GM12878 (cell line): ENCODE measurements around the gene USP12. TPM values are rescaled to one million over a fixed set of nuclear protein-coding genes. Genes with fewer than 3 reads are reported as not detected.

Source experiments
- ATAC-seq: fragments of 200-7000 bp; cut with Tn5 transposase; 3 replicates; pipeline ENCODE4 v1.9.1; 2020; ENCODE audit warnings: mild to moderate bottlenecking, moderate library complexity
- BruUV-seq: library from RNA; stranded (reverse); fragments of 400-500 nt; replicated peaks from 2 replicates; lab custom pipeline; 2021; lab: Mats Ljungman, UMichigan
- CTCF ChIA-PET: fragments of 300-600 bp; sonication (Branson Sonifier 250); formaldehyde crosslinking; extraction: SDS; loops from one replicate; lab custom pipeline; 2021; ENCODE audit warnings: inconsistent platforms; lab: Yijun Ruan, JAX
- POLR2A ChIA-PET: fragments of 350-600 bp; formaldehyde crosslinking; extraction: SDS; loops from one replicate; lab custom pipeline; 2021; ENCODE audit warnings: inconsistent platforms; lab: Charles Lee
- RAD21 ChIA-PET: fragments of 300-600 bp; sonication (Branson Sonifier 250); formaldehyde crosslinking; loops from one replicate; lab custom pipeline; 2023; ENCODE audit warnings: antibody characterized with exemption; ENCODE audit not compliant: unreplicated experiment; lab: Charles Lee
- SMC1A ChIA-PET: fragments of 300-600 bp; sonication (Branson Sonifier 250); formaldehyde crosslinking; loops from one replicate; lab custom pipeline; 2023; ENCODE audit not compliant: unreplicated experiment, uncharacterized antibody; lab: Charles Lee
- DNase-seq: peaks from one replicate; pipeline ENCODE4 v3.0.0-alpha.2; 2011; ENCODE audit warnings: low read depth, low spot score
- FAIRE-seq: peaks from 3 replicates; lab custom pipeline; 2011; peaks lifted over from hg19 to GRCh38; lab: Jason Lieb, UNC
- H2AFZ ChIP-seq: 2 replicates; pipeline ENCODE4 v1.6.0; 2011; ENCODE audit warnings: low read depth, low read length, control low read depth; ENCODE audit not compliant: control insufficient read depth
- H3K27ac ChIP-seq: 2 replicates; pipeline ENCODE4 v1.5.1; 2011; ENCODE audit warnings: control low read depth; ENCODE audit not compliant: control insufficient read depth, insufficient read depth
- H3K27me3 ChIP-seq, 2 experiments: replicated peaks in 1 of 2; 2 replicates each; pipeline versions ENCODE4 v1.6.0 to v1.6.1; 2011; ENCODE audit warnings: low read length in 1 of 2; ENCODE audit not compliant: control insufficient read depth in 2 of 2, insufficient read depth in 2 of 2
- H3K36me3 ChIP-seq, 2 experiments: 2 replicates each; pipeline ENCODE4 v1.5.1; 2011; ENCODE audit warnings: low read length in 1 of 2; ENCODE audit not compliant: control insufficient read depth in 2 of 2, insufficient read depth in 2 of 2
- H3K4me1 ChIP-seq: 2 replicates; pipeline ENCODE4 v1.6.1; 2011; ENCODE audit warnings: mild to moderate bottlenecking, low read length, moderate library complexity, mixed read lengths; ENCODE audit not compliant: control insufficient read depth, insufficient read depth
- H3K4me2 ChIP-seq: 2 replicates; pipeline ENCODE4 v1.6.0; 2011; ENCODE audit warnings: control low read depth; ENCODE audit not compliant: control insufficient read depth, insufficient read depth
- H3K4me3 ChIP-seq: fragments of 200-600 bp; sonication (generic); 2 replicates; pipeline ENCODE4 v1.5.1; 2016
- H3K79me2 ChIP-seq: 2 replicates; pipeline ENCODE4 v1.6.0; 2011; ENCODE audit warnings: low read length; ENCODE audit not compliant: control insufficient read depth, insufficient read depth
- H3K9ac ChIP-seq: 2 replicates; pipeline ENCODE4 v1.8.0; 2011; ENCODE audit warnings: low read length, control low read depth, mixed read lengths; ENCODE audit not compliant: control insufficient read depth, insufficient read depth
- H3K9me3 ChIP-seq: replicated peaks from 3 replicates; pipeline ENCODE4 v1.5.1; 2011; ENCODE audit warnings: mild to moderate bottlenecking, low read length; ENCODE audit not compliant: control insufficient read depth, insufficient read depth
- H4K20me1 ChIP-seq: 2 replicates; pipeline ENCODE4 v1.6.0; 2011; ENCODE audit not compliant: control insufficient read depth, insufficient read depth
- BCL11A ChIP-seq: IDR thresholded peaks from 2 replicates; pipeline ENCODE4 v1.6.1; 2011; ENCODE audit warnings: low read depth, low read length
- BRCA1 ChIP-seq: IDR thresholded peaks from 2 replicates; pipeline ENCODE4 v1.6.1; 2011; ENCODE audit warnings: low read depth, low read length, improper control_type of control experiment
- CBFB ChIP-seq: IDR thresholded peaks from 2 replicates; pipeline ENCODE4 v1.6.1; 2016; ENCODE audit warnings: antibody characterized with exemption, low read depth
- CEBPB ChIP-seq, 2 experiments: fragments of 150-350 bp in 1 of 2; IDR thresholded peaks; 2 replicates each; pipeline ENCODE4 v1.6.1; 2012 to 2014; ENCODE audit warnings: low read depth in 2 of 2, low read length in 2 of 2, borderline replicate concordance in 1 of 2, inconsistent platforms in 1 of 2
- MTA3 ChIP-seq: IDR thresholded peaks from 2 replicates; pipeline ENCODE4 v1.6.1; 2012; ENCODE audit warnings: low read length, inconsistent platforms, borderline replicate concordance
- NFIC ChIP-seq: IDR thresholded peaks from 2 replicates; pipeline ENCODE4 v1.6.1; 2012; ENCODE audit warnings: low read depth, mild to moderate bottlenecking, inconsistent platforms, low read length, moderate library complexity
- RBBP5 ChIP-seq: fragments of 200-600 bp; sonication (generic); conservative IDR thresholded peaks from 2 replicates; pipeline ENCODE4 v1.6.1; 2016
- RFX5 ChIP-seq: IDR thresholded peaks from 2 replicates; pipeline ENCODE4 v1.6.1; 2011; ENCODE audit warnings: low read depth, low read length, improper control_type of control experiment
- RUNX3 ChIP-seq: IDR thresholded peaks from 2 replicates; pipeline ENCODE4 v1.6.1; 2012; ENCODE audit warnings: low read length, inconsistent platforms
- SREBF1 ChIP-seq: IDR thresholded peaks from 2 replicates; pipeline ENCODE4 v1.6.1; 2012; ENCODE audit warnings: mild to moderate bottlenecking, low read length
- SREBF2 ChIP-seq: IDR thresholded peaks from 2 replicates; pipeline ENCODE4 v1.6.1; 2012; ENCODE audit warnings: mild to moderate bottlenecking, low read length
- TAF1 ChIP-seq: IDR thresholded peaks from 2 replicates; pipeline ENCODE4 v1.6.1; 2011; ENCODE audit warnings: mild to moderate bottlenecking, low read depth, low read length, borderline replicate concordance
- TCF7 ChIP-seq: IDR thresholded peaks from 2 replicates; pipeline ENCODE4 v1.6.1; 2014; ENCODE audit warnings: antibody characterized with exemption, borderline replicate concordance
- ZNF24 ChIP-seq: fragments of 450-650 bp; IDR thresholded peaks from 2 replicates; pipeline ENCODE4 v1.6.1; 2017; ENCODE audit warnings: antibody characterized with exemption, mild to moderate bottlenecking
- ZNF384 ChIP-seq: IDR thresholded peaks from 2 replicates; pipeline ENCODE4 v1.6.1; 2012; ENCODE audit warnings: low read depth, mild to moderate bottlenecking, low read length, improper control_type of control experiment, borderline replicate concordance
- ZNF687 ChIP-seq: fragments of 450-650 bp; IDR thresholded peaks from 2 replicates; pipeline ENCODE4 v1.6.1; 2017; ENCODE audit warnings: mild to moderate bottlenecking, moderate library complexity
- WGBS: methylation state at CpG from one replicate; pipeline ENCODE4 v1.1.6; 2016; ENCODE audit warnings: low lambda C conversion rate; ENCODE audit not compliant: insufficient replicate concordance, insufficient coverage; ENCODE audit errors: missing lambda C conversion rate; 5-methylcytosine and 5-hydroxymethylcytosine counted together
- in situ Hi-C: fragments of 300-500 bp; cut with MboI; formaldehyde crosslinking; loops from 9 replicates; pipeline ENCODE4 v1.14.3; 2018; ENCODE audit warnings: mixed read lengths
- intact Hi-C: fragments of 100-400 bp; cut with micrococcal nuclease; formaldehyde crosslinking; loops from one replicate; pipeline ENCODE4 v1.14.2; 2022; ENCODE audit not compliant: unreplicated experiment
- polyA plus RNA-seq, 11 experiments: library from polyadenylated mRNA; depleted of rRNA in 4 of 11; unstranded in 6 of 11; stranded (reverse) in 5 of 11; fragments of >200 nt; fragmentation: Nextera tagmentation in 4 of 11; fragmentation: Illumina TruSeq in 1 of 11; extraction: Ambion mirVana in 4 of 11; extraction: Trizol in 1 of 11; gene quantifications; 1 replicate in 1 of 11; 2 replicates in 10 of 11; pipeline versions ENCODE4 v1.2.1 to v1.2.3, GENCODE V29; 2011 to 2016; ENCODE audit warnings: inconsistent platforms in 2 of 11, missing spikeins in 2 of 11, low read depth in 1 of 11
- total RNA-seq, 4 experiments: library from RNA; depleted of rRNA in 3 of 4; stranded (reverse); fragments of >200 nt in 3 of 4; fragmentation: Illumina TruSeq in 1 of 4; extraction: Trizol in 1 of 4; gene quantifications; 2 replicates each; pipeline versions ENCODE4 v1.2.1 to v1.2.3, GENCODE V29; 2013 to 2021
- TF ChIP-seq, protein P1 (sequence below): fragments of 150-350 bp; IDR thresholded peaks from 2 replicates; pipeline ENCODE4 v1.6.1; 2014; ENCODE audit warnings: mild to moderate bottlenecking, low read depth, low read length

The USP12 gene
- total and polyA plus RNA-seq, 10 of the 15 experiments (the other 5 are each of a cell fraction or from before 2014, with no cell fraction given), result 3.5 to 32.2 (median 24.6) TPM

DNA sequence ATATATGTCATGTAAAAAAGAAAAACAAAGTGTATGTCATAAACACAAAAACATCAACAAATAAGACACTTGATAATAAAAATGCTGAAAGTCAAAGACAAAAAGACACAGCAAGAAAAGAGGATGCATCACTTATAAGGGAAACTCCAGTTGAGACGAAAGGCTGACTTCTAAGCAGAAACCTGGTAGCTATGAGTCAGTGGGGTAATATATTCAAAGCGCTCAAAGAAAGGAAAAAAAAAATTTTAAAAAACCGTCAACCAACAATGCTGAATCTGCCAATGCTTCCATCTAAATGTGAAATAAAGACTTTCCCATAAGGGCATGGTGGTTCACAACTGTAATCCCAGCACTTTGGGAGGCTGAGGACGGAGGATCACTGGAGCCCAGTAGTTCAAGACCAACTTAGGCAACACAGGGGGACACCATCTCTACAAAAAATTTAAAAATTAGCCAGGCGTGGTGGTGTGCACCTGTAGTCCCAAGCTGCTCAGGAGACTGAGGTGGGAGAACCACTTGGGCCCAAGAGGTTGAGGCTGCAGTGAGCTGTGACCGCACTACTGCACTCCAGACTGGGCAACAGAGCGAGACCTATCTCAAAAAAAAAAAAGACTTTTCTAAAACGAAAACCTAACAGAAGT lies 24.0 kb downstream of the USP12 start (continued):
- TF ChIP-seq CEBPB (IDR thresholded peaks at IDR 0.05; ENCODE audit: borderline replicate concordance in 1 of 2, low read depth in 2 of 2, low read length in 2 of 2) (no peak), BRCA1 (no peak), MTA3 (no peak), RBBP5 (no peak), SREBF2 (no peak), NFIC (peak; percentile 78)
- TF ChIP-seq, protein P1, sequence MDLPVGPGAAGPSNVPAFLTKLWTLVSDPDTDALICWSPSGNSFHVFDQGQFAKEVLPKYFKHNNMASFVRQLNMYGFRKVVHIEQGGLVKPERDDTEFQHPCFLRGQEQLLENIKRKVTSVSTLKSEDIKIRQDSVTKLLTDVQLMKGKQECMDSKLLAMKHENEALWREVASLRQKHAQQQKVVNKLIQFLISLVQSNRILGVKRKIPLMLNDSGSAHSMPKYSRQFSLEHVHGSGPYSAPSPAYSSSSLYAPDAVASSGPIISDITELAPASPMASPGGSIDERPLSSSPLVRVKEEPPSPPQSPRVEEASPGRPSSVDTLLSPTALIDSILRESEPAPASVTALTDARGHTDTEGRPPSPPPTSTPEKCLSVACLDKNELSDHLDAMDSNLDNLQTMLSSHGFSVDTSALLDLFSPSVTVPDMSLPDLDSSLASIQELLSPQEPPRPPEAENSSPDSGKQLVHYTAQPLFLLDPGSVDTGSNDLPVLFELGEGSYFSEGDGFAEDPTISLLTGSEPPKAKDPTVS, result no peak

- WGBS, result 82% methylated on average over 5 of the region's 5 CpGs
- H3K9ac ChIP-seq, result no peak overlapping the region
- peaks cover 91% of the 10 kb centered on the region for H3K79me2 ChIP-seq
- CTCF ChIA-PET, result no interaction called here
- peaks cover 2% of the 10 kb centered on the region; the same call in 1 of the 2 replicates for H4K20me1 ChIP-seq
- POLR2A ChIA-PET, result no interaction called here
- SMC1A ChIA-PET, result interaction anchor here (1.2 kb wide), 1 partner anchor 10 kb away, joined by 5 read pairs; no protein-coding TSS in a partner anchor
- TF ChIP-seq RUNX3 (no peak), BCL11A (no peak), BRCA1 (no peak), SREBF1 (no peak), ZNF24 (no peak), TCF7 (no peak), CBFB (no peak), ZNF384 (no peak), RFX5 (no peak), TAF1 (no peak), ZNF687 (no peak)
- no peaks in the 10 kb centered on the region; the same call in 1 of the 3 replicates for H3K9me3 ChIP-seq
- no TSS peak for BruUV-seq
- ATAC-seq (no peak), DNase-seq (no peak), FAIRE-seq (no peak)
- no peak overlapping the region for H2AFZ ChIP-seq
- peaks cover 25% of the 10 kb centered on the region for H3K4me1 ChIP-seq
- RAD21 ChIA-PET, result no interaction called here
- intact Hi-C loops (no loop called here), in situ Hi-C loops (no loop called here)
- H3K36me3 ChIP-seq, result no peaks in the 10 kb centered on the region
- no peak overlapping the region for H3K27ac ChIP-seq
- no peaks in the 10 kb centered on the region for H3K27me3 ChIP-seq
- no peak overlapping the region for H3K4me3 ChIP-seq
- H3K4me2 ChIP-seq, result no peak overlapping the region
Observed at GRCh38 chr13:27141746-27142145, 29.9 kb downstream of the USP12 start.
